HG03196 (cell line): Measurements from ENCODE around the gene ERH.

Experiments
- ATAC-seq: cut with Tn5 transposase; IDR thresholded peaks from one replicate; pipeline ENCODE4 v1.9.1; 2021; ENCODE audit not compliant: unreplicated experiment

ERH gene

GRCh38 chr14:69331206-69331605 is 66.9 kb downstream of the ERH start:
- no peak for ATAC-seq
